ENCODE measurements around the gene IGSF6. TPM values are rescaled to one million over a fixed set of nuclear protein-coding genes. Genes with fewer than 3 reads are reported as not detected.

IGSF6 gene
- total RNA-seq, 1 donor from 2014 or later: not detected

- Mint-ChIP-seq H3K27ac (no peak overlapping the region), H3K36me3 (no peaks in the 10 kb centered on the region), H3K27me3 (peaks cover 27% of the 10 kb centered on the region), H3K4me3 (no peak overlapping the region), H3K9me3 (no peaks in the 10 kb centered on the region), H3K4me1 (ENCODE audit: unreplicated experiment) (peaks cover 18% of the 10 kb centered on the region)
- no peak for TF ChIP-seq CTCF (conservative IDR thresholded peaks at IDR 0.05)
- no peak for DNase-seq (ENCODE audit: extremely low spot score, unreplicated experiment)
Observed at GRCh38 chr16:21667575-21667974, 15.2 kb upstream of the IGSF6 start.

- H3K4me3 Mint-ChIP-seq: peak overlapping the region; percentile 44
- TF ChIP-seq CTCF (conservative IDR thresholded peaks at IDR 0.05): no peak
- peaks cover 18% of the 10 kb centered on the region for H3K4me1 Mint-ChIP-seq (ENCODE audit: unreplicated experiment)
- H3K27ac Mint-ChIP-seq: no peak overlapping the region
- H3K9me3 Mint-ChIP-seq: no peaks in the 10 kb centered on the region
- DNase-seq (ENCODE audit: extremely low spot score, unreplicated experiment): no peak
- H3K27me3 Mint-ChIP-seq: peaks cover 27% of the 10 kb centered on the region
- H3K36me3 Mint-ChIP-seq: no peaks in the 10 kb centered on the region
Observed at GRCh38 chr16:21666772-21667171, 14.4 kb upstream of the IGSF6 start.

- Mint-ChIP-seq H3K4me1 (ENCODE audit: unreplicated experiment) (peaks cover 12% of the 10 kb centered on the region), H3K4me3 (no peak overlapping the region)
Observed at GRCh38 chr16:21664801-21665492, 12.5 kb upstream of the IGSF6 start.

GRCh38 chr16:21663889-21664647 lies 11.7 kb upstream of the IGSF6 start, which contains the start of gene OTOA:
TSS of gene OTOA (plus strand) at chr16:21663968. CDS start at chr16:21678515, 14,547 bp downstream.
- H3K36me3 Mint-ChIP-seq: peaks cover 4% of the 10 kb centered on the region
- H3K27ac Mint-ChIP-seq: no peak within 1 kb of the TSS
- no peak for DNase-seq (ENCODE audit: extremely low spot score, unreplicated experiment)
- H3K4me3 Mint-ChIP-seq: peak within 1 kb of the TSS; percentile 52
- peaks cover 12% of the 10 kb centered on the region for H3K4me1 Mint-ChIP-seq (ENCODE audit: unreplicated experiment)
- H3K27me3 Mint-ChIP-seq: peaks cover 13% of the 10 kb centered on the region
- no peak for TF ChIP-seq CTCF (conservative IDR thresholded peaks at IDR 0.05)
- no peaks in the 10 kb centered on the region for H3K9me3 Mint-ChIP-seq

More at GRCh38 chr16:21664801-21665492, 12.5 kb upstream of the IGSF6 start:
- H3K9me3 Mint-ChIP-seq: no peaks in the 10 kb centered on the region
- H3K36me3 Mint-ChIP-seq: peaks cover 4% of the 10 kb centered on the region
- H3K27ac Mint-ChIP-seq: no peak overlapping the region
- peaks cover 16% of the 10 kb centered on the region for H3K27me3 Mint-ChIP-seq
- no peak for DNase-seq (ENCODE audit: extremely low spot score, unreplicated experiment)
- TF ChIP-seq CTCF (conservative IDR thresholded peaks at IDR 0.05): no peak

- H3K4me1 Mint-ChIP-seq (ENCODE audit: unreplicated experiment): peaks cover 17% of the 10 kb centered on the region
- no peak for TF ChIP-seq CTCF (conservative IDR thresholded peaks at IDR 0.05)
- peaks cover 14% of the 10 kb centered on the region for H3K36me3 Mint-ChIP-seq
- H3K9me3 Mint-ChIP-seq: no peaks in the 10 kb centered on the region
- DNase-seq (ENCODE audit: extremely low spot score, unreplicated experiment): no peak
- H3K27ac Mint-ChIP-seq: no peak overlapping the region
- H3K27me3 Mint-ChIP-seq: peaks cover 7% of the 10 kb centered on the region
- no peak overlapping the region for H3K4me3 Mint-ChIP-seq
Observed at GRCh38 chr16:21659124-21659523, 6.7 kb upstream of the IGSF6 start.

Measured in type B pancreatic cell (in vitro differentiated cells).